LNCaP clone FGC (cell line): ENCODE results near the gene CLPTM1.
A peak's percentile ranks its signal among the peaks of the same experiment; 100 is the strongest.

ENCODE experiments used
- DNase-seq: peaks from one replicate; pipeline ENCODE4 v3.0.0-alpha.2; 2011; ENCODE audit warnings: low read depth
- H3K4me3 ChIP-seq: 2 replicates; pipeline ENCODE4 v1.5.1; 2011; ENCODE audit warnings: mild to moderate bottlenecking, low read depth, low read length, control low read depth
- CTCF ChIP-seq: IDR thresholded peaks from 2 replicates; pipeline ENCODE4 v1.5.1; 2012; ENCODE audit warnings: mild to moderate bottlenecking; ENCODE audit not compliant: control insufficient read depth, insufficient read depth; ENCODE audit errors: extremely low read depth

The CLPTM1 gene

GRCh38 chr19:45016388-45017314 is 61.5 kb downstream of the CLPTM1 start:
- no peak overlapping the region for H3K4me3 ChIP-seq
- peak; percentile 64 for DNase-seq
- TF ChIP-seq CTCF: peak; percentile 53

- TF ChIP-seq CTCF: no peak
- H3K4me3 ChIP-seq: no peak overlapping the region
- no peak for DNase-seq
Observed at GRCh38 chr19:45019187-45019586, 64.0 kb downstream of the CLPTM1 start.

GRCh38 chr19:45020071-45020470 is 64.9 kb downstream of the CLPTM1 start:
- TF ChIP-seq CTCF: no peak
- no peak overlapping the region for H3K4me3 ChIP-seq
- DNase-seq: no peak

- no peak for TF ChIP-seq CTCF
- no peak for DNase-seq
- no peak overlapping the region for H3K4me3 ChIP-seq
Observed at GRCh38 chr19:45021971-45022370, 66.8 kb downstream of the CLPTM1 start.

GRCh38 chr19:45023048-45023447 is 67.9 kb downstream of the CLPTM1 start:
- DNase-seq: no peak
- no peak for TF ChIP-seq CTCF
- no peak overlapping the region for H3K4me3 ChIP-seq

GRCh38 chr19:45025264-45025663 is 70.1 kb downstream of the CLPTM1 start:
- H3K4me3 ChIP-seq: no peak overlapping the region
- no peak for TF ChIP-seq CTCF
- no peak for DNase-seq

- DNase-seq: no peak
- TF ChIP-seq CTCF: no peak
- H3K4me3 ChIP-seq: no peak overlapping the region
Observed at GRCh38 chr19:45027371-45027770, 72.2 kb downstream of the CLPTM1 start.
